Fibroblast of lung (primary cell): ENCODE results near the gene SURF2. TPM values are rescaled to one million over a fixed set of nuclear protein-coding genes. Genes with fewer than 3 reads are reported as not detected.
A peak's percentile ranks its signal among the peaks of the same experiment; 100 is the strongest.

Experiments
- DNase-seq, 2 donors: peaks; one replicate each; pipeline versions ENCODE4 v3.0.0 to v3.0.0-alpha.2; 2010; ENCODE audit warnings: low read depth in 2 of 2
- H2AFZ ChIP-seq: 2 replicates; pipeline ENCODE4 v1.5.1; 2012; ENCODE audit warnings: low read length, control low read depth, inconsistent platforms
- H3K27ac ChIP-seq: 2 replicates; pipeline ENCODE4 v1.5.1; 2011; ENCODE audit warnings: low read length, control low read depth; ENCODE audit not compliant: insufficient read depth
- H3K27me3 ChIP-seq: 2 replicates; pipeline ENCODE4 v1.5.1; 2011; ENCODE audit warnings: mild to moderate bottlenecking, low read length; ENCODE audit not compliant: control insufficient read depth, insufficient read depth
- H3K36me3 ChIP-seq: 2 replicates; pipeline ENCODE4 v1.5.1; 2011; ENCODE audit warnings: low read length; ENCODE audit not compliant: control insufficient read depth, insufficient read depth
- H3K4me1 ChIP-seq: 2 replicates; pipeline ENCODE4 v1.5.1; 2011; ENCODE audit warnings: low read length; ENCODE audit not compliant: control insufficient read depth, insufficient read depth; ENCODE audit errors: extremely low read depth
- H3K4me2 ChIP-seq: 2 replicates; pipeline ENCODE4 v1.5.1; 2011; ENCODE audit warnings: low read length, control low read depth; ENCODE audit not compliant: insufficient read depth; ENCODE audit errors: extremely low read depth
- H3K4me3 ChIP-seq, 4 experiments: fragments of 200-600 bp in 1 of 4; sonication (generic) in 1 of 4; replicated peaks in 1 of 4; 2 replicates each; pipeline ENCODE4 v1.5.1; 2011 to 2016; ENCODE audit warnings: low read length in 4 of 4, low read depth in 3 of 4, mild to moderate bottlenecking in 3 of 4, control low read depth in 2 of 4, inconsistent platforms in 1 of 4, mixed read lengths in 1 of 4; ENCODE audit not compliant: insufficient read depth in 1 of 4; ENCODE audit errors: control extremely low read depth in 1 of 4
- H3K79me2 ChIP-seq: 2 replicates; pipeline ENCODE4 v1.5.1; 2012; ENCODE audit warnings: mild to moderate bottlenecking, low read length, inconsistent platforms; ENCODE audit not compliant: control insufficient read depth, insufficient read depth
- H3K9ac ChIP-seq: 2 replicates; pipeline ENCODE4 v1.5.1; 2011; ENCODE audit warnings: mild to moderate bottlenecking, low read length, control low read depth; ENCODE audit not compliant: insufficient read depth
- H3K9me3 ChIP-seq: 2 replicates; pipeline ENCODE4 v1.5.1; 2012; ENCODE audit warnings: low read depth, low read length; ENCODE audit not compliant: control insufficient read depth, insufficient read depth
- H4K20me1 ChIP-seq: 2 replicates; pipeline ENCODE4 v1.5.1; 2011; ENCODE audit warnings: low read length; ENCODE audit not compliant: control insufficient read depth, insufficient read depth; ENCODE audit errors: extremely low read depth
- CTCF ChIP-seq, 2 donors: IDR thresholded peaks in 1 of 2; conservative IDR thresholded peaks in 1 of 2; 1 replicate in 1 of 2; 2 replicates in 1 of 2; pipeline ENCODE4 v1.5.1; 2011 to 2012; ENCODE audit warnings: low read length in 2 of 2, control low read depth in 1 of 2, inconsistent platforms in 1 of 2, low read depth in 1 of 2, mild to moderate bottlenecking in 1 of 2
- EZH2 ChIP-seq: IDR thresholded peaks from 2 replicates; pipeline ENCODE4 v1.5.1; 2012; ENCODE audit warnings: low read length, control low read depth, mild to moderate bottlenecking; ENCODE audit errors: missing control alignments
- polyA plus RNA-seq, 2 donors: library from polyadenylated mRNA; depleted of rRNA in 1 of 2; stranded (reverse) in 1 of 2; unstranded in 1 of 2; fragments of >200 nt; gene quantifications; 2 replicates each; pipeline ENCODE4 v1.2.1, GENCODE V29; 2011 to 2012; ENCODE audit warnings: missing spikeins in 1 of 2
- total RNA-seq: library from RNA; depleted of rRNA; stranded (reverse); fragments of >200 nt; gene quantifications from 2 replicates; pipeline ENCODE4 v1.2.1, GENCODE V29; 2014

Gene SURF2
- total and polyA plus RNA-seq, 2 donors (not counting 1 experiment from before 2014, with no cell fraction given): 11.2 to 13.9 TPM

GRCh38 chr9:133362359-133363044, 6.2 kb downstream of the SURF2 start:
- Histone ChIP-seq H3K9me3 (no peaks in the 10 kb centered on the region), H3K9ac (no peak overlapping the region), H4K20me1 (peaks cover 2% of the 10 kb centered on the region), H3K4me2 (no peak overlapping the region), H3K36me3 (peaks cover 53% of the 10 kb centered on the region), H3K27ac (no peak overlapping the region), H3K27me3 (no peaks in the 10 kb centered on the region), H3K4me3 (no peak overlapping the region), H3K79me2 (peaks cover 46% of the 10 kb centered on the region), H2AFZ (no peak overlapping the region), H3K4me1 (peaks cover 6% of the 10 kb centered on the region)
- peak in 1 of 2 donors; percentile 61 for DNase-seq
- no peak for TF ChIP-seq EZH2
- no peak for TF ChIP-seq CTCF (conservative IDR thresholded peaks at IDR 0.05 in 1 of 2, IDR thresholded peaks at IDR 0.05 in 1 of 2; ENCODE audit: low read depth in 1 of 2, low read length in 2 of 2)

- Histone ChIP-seq H3K4me2 (no peak overlapping the region), H3K27ac (no peak overlapping the region), H3K4me3 (no peak overlapping the region), H4K20me1 (peaks cover 5% of the 10 kb centered on the region), H2AFZ (no peak overlapping the region), H3K27me3 (no peaks in the 10 kb centered on the region), H3K9ac (no peak overlapping the region), H3K9me3 (no peaks in the 10 kb centered on the region), H3K4me1 (peaks cover 10% of the 10 kb centered on the region), H3K79me2 (peaks cover 83% of the 10 kb centered on the region), H3K36me3 (peaks cover 63% of the 10 kb centered on the region)
- no peak for DNase-seq
- no peak for TF ChIP-seq CTCF (conservative IDR thresholded peaks at IDR 0.05 in 1 of 2, IDR thresholded peaks at IDR 0.05 in 1 of 2; ENCODE audit: low read depth in 1 of 2, low read length in 2 of 2)
- TF ChIP-seq EZH2: no peak
Observed at GRCh38 chr9:133366435-133366834, 10.1 kb downstream of the SURF2 start.

- Histone ChIP-seq H4K20me1 (peaks cover 10% of the 10 kb centered on the region), H3K9ac (no peak overlapping the region), H3K4me2 (no peak overlapping the region), H2AFZ (no peak overlapping the region), H3K27ac (no peak overlapping the region), H3K27me3 (no peaks in the 10 kb centered on the region), H3K79me2 (peaks cover 86% of the 10 kb centered on the region), H3K4me3 (no peak overlapping the region), H3K9me3 (no peaks in the 10 kb centered on the region), H3K36me3 (peaks cover 57% of the 10 kb centered on the region), H3K4me1 (peaks cover 11% of the 10 kb centered on the region)
- no peak for DNase-seq
- TF ChIP-seq CTCF (conservative IDR thresholded peaks at IDR 0.05 in 1 of 2, IDR thresholded peaks at IDR 0.05 in 1 of 2; ENCODE audit: low read depth in 1 of 2, low read length in 2 of 2) (no peak), EZH2 (no peak)
Observed at GRCh38 chr9:133367221-133367620, 10.9 kb downstream of the SURF2 start.
